OCI-LY7 (cell line): ENCODE measurements around the gene MISP.

Experiments used
- EZH2phosphoT487 ChIP-seq: fragments of 200-600 bp; sonication (generic); IDR thresholded peaks from 2 replicates; pipeline ENCODE4 v1.6.1; 2018; ENCODE audit warnings: low read depth, borderline replicate concordance, mild to moderate bottlenecking, mixed run types, antibody characterized with exemption, low read length, moderate library complexity, mixed read lengths
- TF ChIP-seq, protein P1 (sequence below): fragments of 200-600 bp; sonication (generic); conservative IDR thresholded peaks from 2 replicates; pipeline ENCODE4 v1.5.1; 2014; ENCODE audit warnings: mild to moderate bottlenecking, antibody characterized with exemption, low read length, moderate library complexity, mixed read lengths

- TF ChIP-seq, protein P1, sequence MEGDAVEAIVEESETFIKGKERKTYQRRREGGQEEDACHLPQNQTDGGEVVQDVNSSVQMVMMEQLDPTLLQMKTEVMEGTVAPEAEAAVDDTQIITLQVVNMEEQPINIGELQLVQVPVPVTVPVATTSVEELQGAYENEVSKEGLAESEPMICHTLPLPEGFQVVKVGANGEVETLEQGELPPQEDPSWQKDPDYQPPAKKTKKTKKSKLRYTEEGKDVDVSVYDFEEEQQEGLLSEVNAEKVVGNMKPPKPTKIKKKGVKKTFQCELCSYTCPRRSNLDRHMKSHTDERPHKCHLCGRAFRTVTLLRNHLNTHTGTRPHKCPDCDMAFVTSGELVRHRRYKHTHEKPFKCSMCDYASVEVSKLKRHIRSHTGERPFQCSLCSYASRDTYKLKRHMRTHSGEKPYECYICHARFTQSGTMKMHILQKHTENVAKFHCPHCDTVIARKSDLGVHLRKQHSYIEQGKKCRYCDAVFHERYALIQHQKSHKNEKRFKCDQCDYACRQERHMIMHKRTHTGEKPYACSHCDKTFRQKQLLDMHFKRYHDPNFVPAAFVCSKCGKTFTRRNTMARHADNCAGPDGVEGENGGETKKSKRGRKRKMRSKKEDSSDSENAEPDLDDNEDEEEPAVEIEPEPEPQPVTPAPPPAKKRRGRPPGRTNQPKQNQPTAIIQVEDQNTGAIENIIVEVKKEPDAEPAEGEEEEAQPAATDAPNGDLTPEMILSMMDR, result no peak
- TF ChIP-seq EZH2phosphoT487, result no peak
Observed at GRCh38 chr19:746956-747355, 4.0 kb upstream of the MISP start.
